SU-DHL-6 (cell line): ENCODE measurements around the gene ETS1.

Source experiments
- CTCF ChIP-seq: fragments of 200-600 bp; sonication (generic); IDR thresholded peaks from one replicate; pipeline ENCODE4 v1.5.1; 2017; ENCODE audit warnings: antibody characterized with exemption, mild to moderate bottlenecking, low read length, moderate library complexity; ENCODE audit not compliant: insufficient read depth, poor library complexity, severe bottlenecking
- EZH2phosphoT487 ChIP-seq: fragments of 200-600 bp; sonication (generic), shearing (Covaris generic); conservative IDR thresholded peaks from 2 replicates; pipeline ENCODE4 v1.6.1; 2018; ENCODE audit warnings: mild to moderate bottlenecking, antibody characterized with exemption, low read length, moderate library complexity, mixed read lengths

GRCh38 chr11:128483211-128483788 lies 104.1 kb downstream of the ETS1 start:
- TF ChIP-seq CTCF (no peak), EZH2phosphoT487 (no peak)
